Cardiac septum (tissue), 1 donor: Measurements from ENCODE around the gene TENM4. TPM values are rescaled to one million over a fixed set of nuclear protein-coding genes. Genes with fewer than 3 reads are reported as not detected.
"Not testable (repeated sequence)": the region's sequence is repeated elsewhere in the genome, so short reads cannot be mapped to it uniquely, and the experiment has no call there.

Source experiments
- DNase-seq: peaks from one replicate; pipeline ENCODE4 v3.0.0-alpha.2; 2020; ENCODE audit warnings: low spot score
- intact Hi-C: fragments of 100-400 bp; cut with DNase I; formaldehyde crosslinking; loops from one replicate; pipeline ENCODE4 v1.14.0; 2022
- total RNA-seq: library from RNA; stranded (reverse); fragmentation: NEBNext Ultra II Directional; extraction: Animal tissue kit (Norgen Biotek cat#: 25700); gene quantifications from one replicate; pipeline ENCODE4 v1.2.1, GENCODE V29; 2021
- donor health status: DM: no; HTN: no; CAD: no.

Gene TENM4
- total RNA-seq, 1 donor from 2014 or later, result 3.4 TPM

GRCh38 chr11:78647266-78647915 lies 793.4 kb downstream of the TENM4 start:
- DNase-seq, result no peak
- intact Hi-C loops, result loop anchor here (5.0 to 10.0 kb wide), 5 partner anchors 315 to 1507 kb away; no protein-coding TSS in a partner anchor

GRCh38 chr11:78646564-78647185 lies 794.2 kb downstream of the TENM4 start:
- intact Hi-C loops, result loop anchor here (5.0 to 10.0 kb wide), 5 partner anchors 316 to 1508 kb away; no protein-coding TSS in a partner anchor
- DNase-seq, result no peak

GRCh38 chr11:78645226-78646202 lies 795.3 kb downstream of the TENM4 start:
- intact Hi-C loops, result loop anchor here (5.0 to 10.0 kb wide), 5 partner anchors 317 to 1509 kb away; no protein-coding TSS in a partner anchor

GRCh38 chr11:78643676-78644056 lies 797.2 kb downstream of the TENM4 start:
- DNase-seq, result no peak
- intact Hi-C loops, result loop anchor here (10.0 kb wide), 1 partner anchor 1511 kb away; no protein-coding TSS in a partner anchor

More at GRCh38 chr11:78645226-78646202, 795.3 kb downstream of the TENM4 start:
- no peak for DNase-seq

- intact Hi-C loops, result loop anchor here (10.0 kb wide), 1 partner anchor 1512 kb away; no protein-coding TSS in a partner anchor
- no peak for DNase-seq
These were observed 797.7 kb downstream of the TENM4 start for GRCh38 chr11:78642979-78643675.

GRCh38 chr11:78641541-78641940 lies 799.3 kb downstream of the TENM4 start:
- intact Hi-C loops, result loop anchor here (10.0 kb wide), 1 partner anchor 1513 kb away; no protein-coding TSS in a partner anchor
- no peak for DNase-seq

GRCh38 chr11:78638704-78639380 lies 802.0 kb downstream of the TENM4 start:
- intact Hi-C loops, result no loop called here
- DNase-seq, result no peak

- intact Hi-C loops, result not testable (repeated sequence)
These were observed 803.3 kb downstream of the TENM4 start for GRCh38 chr11:78637527-78637926.

GRCh38 chr11:78635814-78636506 lies 804.9 kb downstream of the TENM4 start:
- no peak for DNase-seq
- intact Hi-C loops, result no loop called here

More at GRCh38 chr11:78637527-78637926, 803.3 kb downstream of the TENM4 start:
- DNase-seq, result not testable (repeated sequence)

GRCh38 chr11:78633516-78634310 lies 807.1 kb downstream of the TENM4 start:
- intact Hi-C loops, result loop anchor here (5.0 kb wide), 1 partner anchor 279 kb away; no protein-coding TSS in a partner anchor
- no peak for DNase-seq

GRCh38 chr11:78630561-78631303 lies 810.1 kb downstream of the TENM4 start:
- intact Hi-C loops, result loop anchor here (5.0 kb wide), 1 partner anchor 282 kb away; no protein-coding TSS in a partner anchor

GRCh38 chr11:78630155-78630554 lies 810.7 kb downstream of the TENM4 start:
- intact Hi-C loops, result loop anchor here (5.0 kb wide), 1 partner anchor 282 kb away; no protein-coding TSS in a partner anchor
- DNase-seq, result no peak

More at GRCh38 chr11:78630561-78631303, 810.1 kb downstream of the TENM4 start:
- DNase-seq, result no peak

GRCh38 chr11:78622666-78623065 lies 818.2 kb downstream of the TENM4 start:
- DNase-seq, result no peak
- intact Hi-C loops, result no loop called here

- intact Hi-C loops, result no loop called here
- DNase-seq, result no peak
These were observed 820.7 kb downstream of the TENM4 start for GRCh38 chr11:78620159-78620558.

- intact Hi-C loops, result no loop called here
- DNase-seq, result no peak
These were observed 825.1 kb downstream of the TENM4 start for GRCh38 chr11:78615724-78616123.

GRCh38 chr11:78613378-78613813 lies 827.4 kb downstream of the TENM4 start:
- intact Hi-C loops, result no loop called here
- DNase-seq, result no peak
